Neutrophil (primary cell): ENCODE results near the gene RNF10.

Experiments used
- H3K27ac ChIP-seq: fragments of 200-600 bp; sonication (generic); 2 replicates; pipeline ENCODE4 v1.5.1; 2016; ENCODE audit warnings: mild to moderate bottlenecking, moderate library complexity
- H3K27me3 ChIP-seq: fragments of 200-600 bp; sonication (generic); 2 replicates; pipeline ENCODE4 v1.6.0; 2016; ENCODE audit warnings: mild to moderate bottlenecking
- H3K36me3 ChIP-seq: fragments of 200-600 bp; sonication (generic); 2 replicates; pipeline ENCODE4 v1.5.1; 2017
- H3K4me1 ChIP-seq, 2 experiments: fragments of 200-600 bp in 1 of 2; sonication (generic) in 1 of 2; 1 replicate in 1 of 2; 2 replicates in 1 of 2; pipeline versions ENCODE4 v1.5.1 to v1.6.1; 2013 to 2016; ENCODE audit warnings: low read depth in 1 of 2, low read length in 1 of 2, mild to moderate bottlenecking in 1 of 2, moderate library complexity in 1 of 2; ENCODE audit not compliant: control insufficient read depth in 1 of 2, insufficient read depth in 1 of 2
- H3K4me3 ChIP-seq, 2 experiments: fragments of 200-600 bp in 1 of 2; sonication (generic) in 1 of 2; 1 replicate in 1 of 2; 2 replicates in 1 of 2; pipeline ENCODE4 v1.5.1; 2013 to 2016; ENCODE audit warnings: low read depth in 1 of 2, low read length in 1 of 2, mild to moderate bottlenecking in 1 of 2, moderate library complexity in 1 of 2
- H3K9me3 ChIP-seq: fragments of 200-600 bp; sonication (generic); 2 replicates; pipeline ENCODE4 v1.5.1; 2016
- CTCF ChIP-seq: fragments of 200-600 bp; sonication (generic); IDR thresholded peaks from 2 replicates; pipeline ENCODE4 v1.5.1; 2016; ENCODE audit warnings: antibody characterized with exemption

Gene RNF10

GRCh38 chr12:120579179-120579578 is 45.0 kb downstream of the RNF10 start:
- Histone ChIP-seq H3K9me3 (no peaks in the 10 kb centered on the region), H3K4me1 (peaks cover 26 to 28% of the 10 kb centered on the region in 2 experiments), H3K27ac (peak overlapping the region; percentile 35), H3K27me3 (peaks cover 9% of the 10 kb centered on the region), H3K36me3 (peaks cover 59% of the 10 kb centered on the region), H3K4me3 (no peak overlapping the region)
- no peak for TF ChIP-seq CTCF

GRCh38 chr12:120580787-120581723 is 46.9 kb downstream of the RNF10 start, which contains the start of gene POP5:
Gene POP5 (minus strand): TSS chr12:120581402. CDS start chr12:120581362, 40 bp downstream.
- Histone ChIP-seq H3K4me3 (peak within 1 kb of the TSS; percentile 83 to 85), H3K9me3 (no peaks in the 10 kb centered on the region), H3K27ac (peak within 1 kb of the TSS; percentile 69), H3K4me1 (peaks cover 33 to 36% of the 10 kb centered on the region in 2 experiments), H3K27me3 (peaks cover 28% of the 10 kb centered on the region), H3K36me3 (peaks cover 40% of the 10 kb centered on the region)
- peak; percentile 56 for TF ChIP-seq CTCF

GRCh38 chr12:120581998-120582397 is 47.8 kb downstream of the RNF10 start:
- peaks cover 35% of the 10 kb centered on the region for H3K27me3 ChIP-seq
- peaks cover 30% of the 10 kb centered on the region for H3K36me3 ChIP-seq
- peaks cover 33 to 36% of the 10 kb centered on the region in 2 experiments for H3K4me1 ChIP-seq
- H3K4me3 ChIP-seq, result peak overlapping the region; percentile 83 to 85
- H3K27ac ChIP-seq, result no peak overlapping the region
- no peaks in the 10 kb centered on the region for H3K9me3 ChIP-seq
- TF ChIP-seq CTCF, result no peak

DNA sequence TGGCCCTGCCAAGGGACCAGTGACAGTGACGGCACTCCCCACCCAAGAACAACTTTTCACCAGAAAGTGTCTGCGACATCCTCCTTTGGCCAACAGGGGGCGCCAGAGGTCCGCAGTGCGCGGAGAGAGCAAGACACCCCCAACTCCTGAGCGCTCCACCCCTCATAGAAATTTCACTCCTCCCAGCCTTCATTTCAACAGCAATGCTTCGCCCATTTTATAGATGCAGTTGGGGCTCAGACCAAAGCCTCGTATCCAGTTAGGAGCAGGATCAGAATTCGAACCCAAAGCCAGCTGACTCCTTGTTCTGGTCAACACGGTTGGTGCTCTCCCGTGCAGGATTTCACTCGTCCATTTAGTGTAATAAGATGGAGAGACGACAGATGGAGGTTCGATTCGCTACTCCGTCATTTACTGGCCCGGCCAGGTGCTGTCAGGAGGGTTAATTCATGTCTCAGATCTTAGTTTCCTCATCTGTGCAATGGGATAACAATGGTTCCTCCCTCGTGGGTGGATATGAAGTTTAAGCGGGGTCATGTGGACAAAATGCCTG is 49.4 kb downstream of the RNF10 start:
- no peaks in the 10 kb centered on the region for H3K9me3 ChIP-seq
- TF ChIP-seq CTCF, result peak; percentile 89
- H3K4me3 ChIP-seq, result peak overlapping the region in 1 of 2 experiments; percentile 23
- peaks cover 15% of the 10 kb centered on the region for H3K36me3 ChIP-seq
- H3K27me3 ChIP-seq, result peaks cover 35% of the 10 kb centered on the region
- no peak overlapping the region for H3K27ac ChIP-seq
- H3K4me1 ChIP-seq, result peaks cover 33 to 36% of the 10 kb centered on the region in 2 experiments

DNA sequence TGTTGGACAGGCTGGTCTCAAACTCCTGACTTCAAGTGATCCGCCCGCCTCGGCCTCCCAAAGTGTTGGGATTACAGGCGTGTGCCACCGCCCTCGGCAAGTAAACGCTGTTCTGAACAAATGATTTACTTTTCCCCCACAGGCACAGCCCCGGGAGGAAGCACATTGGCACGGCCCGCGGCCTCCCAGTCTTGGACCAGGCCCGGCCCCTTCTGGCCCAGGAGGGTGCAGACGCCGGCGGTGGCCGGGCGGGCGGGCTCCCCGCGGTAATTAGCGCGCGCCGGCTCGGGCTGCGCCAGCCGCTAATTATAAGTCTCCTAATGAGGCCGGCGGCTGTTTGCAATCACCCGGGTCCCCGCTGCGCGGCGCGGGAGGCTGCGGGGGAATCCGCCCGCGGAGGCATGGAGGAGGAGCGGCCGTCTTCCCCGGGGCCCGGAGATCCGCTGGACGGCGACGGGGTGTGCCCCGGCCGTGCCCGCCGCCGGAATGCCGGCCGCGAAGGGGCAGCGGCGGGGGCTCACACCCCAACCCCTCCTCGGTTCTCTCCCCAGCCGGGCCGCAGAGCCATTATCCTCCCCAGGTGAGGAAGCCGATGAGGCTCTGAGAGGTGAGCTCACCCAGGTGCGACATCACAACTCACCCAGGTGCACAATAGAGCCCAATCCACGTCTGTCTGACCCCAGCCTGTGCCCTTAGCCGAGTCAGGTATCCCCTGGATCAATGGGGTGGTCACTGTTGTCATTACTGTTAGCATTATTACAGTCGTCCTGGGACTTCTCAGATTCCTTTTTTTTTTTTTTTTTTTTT is 50.4 kb downstream of the RNF10 start:
- no peak for TF ChIP-seq CTCF
- peak overlapping the region; percentile 34 to 60 for H3K4me3 ChIP-seq

More for the DNA sequence above, 50.4 kb downstream of the RNF10 start:
- Histone ChIP-seq H3K4me1 (peaks cover 33 to 36% of the 10 kb centered on the region in 2 experiments), H3K27me3 (peaks cover 35% of the 10 kb centered on the region), H3K9me3 (no peaks in the 10 kb centered on the region), H3K27ac (no peak overlapping the region), H3K36me3 (peaks cover 5% of the 10 kb centered on the region)
